ENCODE measurements around the gene TTC38. TPM values are rescaled to one million over a fixed set of nuclear protein-coding genes. Genes with fewer than 3 reads are reported as not detected.
"Not testable (repeated sequence)": the region's sequence is repeated elsewhere in the genome, so short reads cannot be mapped to it uniquely, and the experiment has no call there.

The TTC38 gene
- total RNA-seq, 1 donor from 2014 or later = 60.7 TPM

DNA sequence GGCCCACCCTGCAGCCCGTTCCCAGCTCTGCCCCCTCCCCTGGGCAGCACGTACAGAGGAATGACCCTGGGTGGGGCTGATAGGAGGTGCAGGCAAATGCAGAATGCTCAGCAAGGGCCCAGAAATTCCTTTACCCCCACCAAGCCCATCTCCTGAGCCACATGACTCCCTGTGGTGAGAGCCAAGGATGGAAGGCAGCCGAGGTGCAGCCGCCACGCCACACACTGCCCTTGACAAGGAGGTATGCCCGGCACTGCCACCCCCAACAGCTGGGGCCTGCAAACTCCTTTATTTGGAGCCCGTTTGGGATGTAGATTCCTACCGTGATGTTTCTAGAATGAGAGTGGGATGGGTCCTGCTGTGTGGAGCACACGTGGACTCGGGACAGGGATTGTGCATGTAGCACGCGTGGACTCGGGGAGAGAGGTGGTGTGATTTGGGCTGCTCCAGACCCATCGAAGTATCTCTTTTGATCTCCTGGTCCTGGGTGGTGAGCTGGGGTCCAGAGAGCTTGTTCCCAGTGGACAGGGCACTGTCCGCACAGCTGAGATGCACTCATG, 41.8 kb downstream of the TTC38 start:
- no peak overlapping the region for H3K4me3 ChIP-seq (ENCODE audit: low read depth, low read length)
- no peak for DNase-seq (ENCODE audit: low read depth)
- TF ChIP-seq, protein P1, sequence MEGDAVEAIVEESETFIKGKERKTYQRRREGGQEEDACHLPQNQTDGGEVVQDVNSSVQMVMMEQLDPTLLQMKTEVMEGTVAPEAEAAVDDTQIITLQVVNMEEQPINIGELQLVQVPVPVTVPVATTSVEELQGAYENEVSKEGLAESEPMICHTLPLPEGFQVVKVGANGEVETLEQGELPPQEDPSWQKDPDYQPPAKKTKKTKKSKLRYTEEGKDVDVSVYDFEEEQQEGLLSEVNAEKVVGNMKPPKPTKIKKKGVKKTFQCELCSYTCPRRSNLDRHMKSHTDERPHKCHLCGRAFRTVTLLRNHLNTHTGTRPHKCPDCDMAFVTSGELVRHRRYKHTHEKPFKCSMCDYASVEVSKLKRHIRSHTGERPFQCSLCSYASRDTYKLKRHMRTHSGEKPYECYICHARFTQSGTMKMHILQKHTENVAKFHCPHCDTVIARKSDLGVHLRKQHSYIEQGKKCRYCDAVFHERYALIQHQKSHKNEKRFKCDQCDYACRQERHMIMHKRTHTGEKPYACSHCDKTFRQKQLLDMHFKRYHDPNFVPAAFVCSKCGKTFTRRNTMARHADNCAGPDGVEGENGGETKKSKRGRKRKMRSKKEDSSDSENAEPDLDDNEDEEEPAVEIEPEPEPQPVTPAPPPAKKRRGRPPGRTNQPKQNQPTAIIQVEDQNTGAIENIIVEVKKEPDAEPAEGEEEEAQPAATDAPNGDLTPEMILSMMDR (conservative IDR thresholded peaks at IDR 0.05; ENCODE audit: low read depth, low read length) = no peak

DNA sequence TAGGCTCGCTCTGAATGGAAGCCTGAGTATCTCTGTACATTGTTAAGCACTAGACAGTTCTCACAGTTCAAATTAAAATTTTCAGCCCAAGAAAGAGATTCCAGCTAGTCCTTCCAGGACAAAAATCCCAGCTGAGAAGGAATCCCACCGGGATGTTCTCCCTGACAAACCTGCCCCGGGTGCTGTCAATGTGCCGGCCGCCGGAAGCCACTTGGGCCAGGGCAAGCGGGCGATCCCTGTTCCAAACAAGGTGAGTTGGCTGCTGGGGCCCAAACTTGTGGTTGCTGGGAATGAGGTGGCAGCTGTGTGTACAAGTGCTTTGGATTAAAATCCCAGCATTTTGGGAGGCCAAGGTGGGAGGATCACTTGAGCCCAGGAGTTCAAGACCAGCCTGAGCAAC, 44.2 kb downstream of the TTC38 start:
- TF ChIP-seq, protein P1 (conservative IDR thresholded peaks at IDR 0.05; ENCODE audit: low read depth, low read length) = no peak
- no peak for DNase-seq (ENCODE audit: low read depth)
- no peak overlapping the region for H3K4me3 ChIP-seq (ENCODE audit: low read depth, low read length)

DNA sequence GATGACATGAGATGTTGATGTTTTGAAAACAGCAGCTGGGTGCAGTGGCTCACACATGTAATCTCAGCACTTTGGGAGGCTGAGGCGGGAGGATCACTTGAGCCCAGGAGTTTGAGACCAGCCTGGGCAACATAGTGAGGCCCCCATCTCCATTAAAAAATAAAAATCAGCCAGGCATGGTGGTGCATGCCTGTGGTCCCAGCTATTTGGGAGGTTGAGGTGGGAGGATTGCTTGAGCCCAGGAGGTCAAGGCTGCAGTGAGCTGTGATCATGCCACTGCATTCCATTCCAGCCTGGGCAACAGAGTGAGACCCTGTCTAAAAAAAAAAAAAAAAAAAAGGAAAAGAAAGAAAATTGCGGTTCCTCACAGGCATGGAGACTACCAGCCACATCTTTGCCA, 45.0 kb downstream of the TTC38 start:
- not testable (repeated sequence) for H3K4me3 ChIP-seq (ENCODE audit: low read depth, low read length); DNase-seq (ENCODE audit: low read depth)

DNA sequence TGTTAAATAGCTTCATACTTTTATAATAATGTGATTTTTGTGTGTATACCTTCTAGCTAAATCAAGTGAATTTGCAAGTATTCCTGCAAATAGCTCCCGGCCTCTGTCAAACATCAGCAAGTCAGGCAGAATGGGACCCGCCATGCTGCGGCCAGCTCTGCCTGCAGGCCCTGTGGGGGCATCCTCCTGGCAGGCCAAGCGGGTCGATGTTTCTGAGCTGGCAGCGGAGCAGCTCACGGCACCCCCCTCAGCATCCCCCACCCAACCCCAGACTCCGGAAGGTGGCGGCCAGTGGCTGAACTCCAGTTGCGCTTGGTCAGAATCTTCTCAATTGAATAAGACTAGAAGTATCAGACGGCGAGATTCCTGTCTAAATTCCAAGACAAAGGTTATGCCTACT, 48.2 kb downstream of the TTC38 start:
- H3K4me3 ChIP-seq (ENCODE audit: low read depth, low read length) = no peak overlapping the region
- TF ChIP-seq, protein P1 (conservative IDR thresholded peaks at IDR 0.05; ENCODE audit: low read depth, low read length) = no peak
- DNase-seq (ENCODE audit: low read depth) = no peak

DNA sequence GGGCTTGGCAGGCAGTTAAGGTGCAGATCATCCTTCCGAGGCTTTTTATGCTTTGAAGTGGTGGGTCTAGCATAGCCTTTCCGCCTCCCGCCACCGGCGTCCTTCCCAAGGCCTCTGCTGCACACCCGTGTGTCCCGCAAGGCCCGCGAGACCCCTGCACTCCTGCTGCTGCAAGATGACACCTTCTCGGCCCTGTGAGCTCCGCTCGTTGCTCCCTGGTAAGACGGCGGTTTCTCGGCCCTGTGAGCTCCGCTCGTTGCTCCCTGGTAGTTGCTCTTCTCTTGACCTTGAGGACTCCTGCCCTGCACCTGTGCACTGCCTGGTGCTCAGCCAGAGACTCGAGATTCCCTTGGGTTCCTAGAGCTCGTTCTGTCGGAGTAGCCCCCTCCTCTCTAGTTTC, 49.8 kb downstream of the TTC38 start:
- TF ChIP-seq, protein P1 (conservative IDR thresholded peaks at IDR 0.05; ENCODE audit: low read depth, low read length) = no peak
- DNase-seq (ENCODE audit: low read depth) = no peak
- no peak overlapping the region for H3K4me3 ChIP-seq (ENCODE audit: low read depth, low read length)

DNA sequence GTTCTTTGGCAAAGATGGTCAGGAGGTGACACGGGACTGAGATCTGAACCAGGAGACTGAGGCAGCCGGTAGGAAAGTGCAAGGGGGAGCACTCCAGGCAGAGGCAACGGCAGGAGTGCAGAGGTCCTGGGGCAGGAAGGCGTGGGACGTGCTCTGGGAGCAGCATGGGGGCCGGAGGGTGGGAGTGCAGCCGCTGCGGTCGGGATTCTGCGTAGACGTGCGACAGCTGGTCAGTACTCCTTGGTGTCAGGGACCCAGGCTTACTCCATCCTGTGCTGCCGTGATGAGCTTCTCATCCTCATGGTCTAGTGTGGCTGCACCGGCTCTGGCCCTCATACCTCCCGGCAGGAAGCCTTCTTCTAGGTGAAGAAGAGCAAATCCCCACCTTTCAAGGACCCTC, 50.8 kb downstream of the TTC38 start:
- DNase-seq (ENCODE audit: low read depth) = no peak
- no peak overlapping the region for H3K4me3 ChIP-seq (ENCODE audit: low read depth, low read length)
- TF ChIP-seq, protein P1 (conservative IDR thresholded peaks at IDR 0.05; ENCODE audit: low read depth, low read length) = no peak

DNA sequence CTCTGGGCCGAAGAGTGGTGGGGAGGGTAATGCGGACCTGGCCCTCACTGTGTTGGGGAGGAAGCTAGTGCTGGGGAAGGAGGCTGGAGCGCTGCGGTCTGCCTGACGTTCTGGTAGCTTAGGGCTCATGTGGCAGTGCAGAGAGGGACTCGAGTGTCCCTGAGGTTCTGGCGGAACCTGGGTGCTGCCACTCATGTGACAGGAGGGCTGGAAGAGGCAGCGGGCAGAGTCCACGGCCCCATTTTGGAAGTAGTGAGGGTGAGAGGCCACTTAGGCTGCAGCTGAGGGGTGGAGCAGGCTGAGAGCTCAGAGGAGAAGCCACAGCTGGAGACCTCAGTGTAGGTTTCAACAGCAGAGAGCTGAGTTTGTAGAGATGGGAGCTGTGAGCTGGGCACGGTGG, 51.5 kb downstream of the TTC38 start:
- TF ChIP-seq, protein P1 (conservative IDR thresholded peaks at IDR 0.05; ENCODE audit: low read depth, low read length) = no peak
- DNase-seq (ENCODE audit: low read depth) = no peak
- no peak overlapping the region for H3K4me3 ChIP-seq (ENCODE audit: low read depth, low read length)

Measured in epithelial cell of proximal tubule (primary cell).